ENCODE results near the gene CASP8AP2.
A peak's percentile ranks its signal among the peaks of the same experiment; 100 is the strongest.

DNA sequence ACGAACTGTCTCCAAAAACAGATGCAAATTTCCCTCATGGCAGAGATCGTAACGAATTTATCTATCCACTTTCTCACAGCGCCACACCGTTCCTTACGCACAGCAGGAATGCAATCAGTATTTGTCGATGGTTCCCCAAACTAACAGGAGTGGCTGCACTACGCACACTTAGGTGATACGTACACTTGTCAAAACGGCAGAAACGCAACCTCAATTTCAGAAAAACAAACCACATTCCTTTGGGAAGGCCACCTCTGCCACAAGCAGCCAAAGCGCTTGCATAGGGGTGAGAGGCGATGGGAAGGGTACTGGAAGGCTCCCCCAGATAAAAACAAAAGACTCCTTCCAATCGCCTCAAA, 10.7 kb upstream of the CASP8AP2 start:
- TF ChIP-seq, protein P1, sequence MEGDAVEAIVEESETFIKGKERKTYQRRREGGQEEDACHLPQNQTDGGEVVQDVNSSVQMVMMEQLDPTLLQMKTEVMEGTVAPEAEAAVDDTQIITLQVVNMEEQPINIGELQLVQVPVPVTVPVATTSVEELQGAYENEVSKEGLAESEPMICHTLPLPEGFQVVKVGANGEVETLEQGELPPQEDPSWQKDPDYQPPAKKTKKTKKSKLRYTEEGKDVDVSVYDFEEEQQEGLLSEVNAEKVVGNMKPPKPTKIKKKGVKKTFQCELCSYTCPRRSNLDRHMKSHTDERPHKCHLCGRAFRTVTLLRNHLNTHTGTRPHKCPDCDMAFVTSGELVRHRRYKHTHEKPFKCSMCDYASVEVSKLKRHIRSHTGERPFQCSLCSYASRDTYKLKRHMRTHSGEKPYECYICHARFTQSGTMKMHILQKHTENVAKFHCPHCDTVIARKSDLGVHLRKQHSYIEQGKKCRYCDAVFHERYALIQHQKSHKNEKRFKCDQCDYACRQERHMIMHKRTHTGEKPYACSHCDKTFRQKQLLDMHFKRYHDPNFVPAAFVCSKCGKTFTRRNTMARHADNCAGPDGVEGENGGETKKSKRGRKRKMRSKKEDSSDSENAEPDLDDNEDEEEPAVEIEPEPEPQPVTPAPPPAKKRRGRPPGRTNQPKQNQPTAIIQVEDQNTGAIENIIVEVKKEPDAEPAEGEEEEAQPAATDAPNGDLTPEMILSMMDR (optimal IDR thresholded peaks at IDR 0.05 in 1 of 3, IDR thresholded peaks at IDR 0.05 in 1 of 3, conservative IDR thresholded peaks at IDR 0.05 in 1 of 3; ENCODE audit: extremely low read depth in 1 of 3, insufficient read depth in 2 of 3, low read length in 3 of 3): peak in 1 of 3 experiments; percentile 24
- no peak for TF ChIP-seq EZH2 (IDR thresholded peaks at IDR 0.05; ENCODE audit: low read length)
